ENCODE measurements around the gene NTRK1.

DNA sequence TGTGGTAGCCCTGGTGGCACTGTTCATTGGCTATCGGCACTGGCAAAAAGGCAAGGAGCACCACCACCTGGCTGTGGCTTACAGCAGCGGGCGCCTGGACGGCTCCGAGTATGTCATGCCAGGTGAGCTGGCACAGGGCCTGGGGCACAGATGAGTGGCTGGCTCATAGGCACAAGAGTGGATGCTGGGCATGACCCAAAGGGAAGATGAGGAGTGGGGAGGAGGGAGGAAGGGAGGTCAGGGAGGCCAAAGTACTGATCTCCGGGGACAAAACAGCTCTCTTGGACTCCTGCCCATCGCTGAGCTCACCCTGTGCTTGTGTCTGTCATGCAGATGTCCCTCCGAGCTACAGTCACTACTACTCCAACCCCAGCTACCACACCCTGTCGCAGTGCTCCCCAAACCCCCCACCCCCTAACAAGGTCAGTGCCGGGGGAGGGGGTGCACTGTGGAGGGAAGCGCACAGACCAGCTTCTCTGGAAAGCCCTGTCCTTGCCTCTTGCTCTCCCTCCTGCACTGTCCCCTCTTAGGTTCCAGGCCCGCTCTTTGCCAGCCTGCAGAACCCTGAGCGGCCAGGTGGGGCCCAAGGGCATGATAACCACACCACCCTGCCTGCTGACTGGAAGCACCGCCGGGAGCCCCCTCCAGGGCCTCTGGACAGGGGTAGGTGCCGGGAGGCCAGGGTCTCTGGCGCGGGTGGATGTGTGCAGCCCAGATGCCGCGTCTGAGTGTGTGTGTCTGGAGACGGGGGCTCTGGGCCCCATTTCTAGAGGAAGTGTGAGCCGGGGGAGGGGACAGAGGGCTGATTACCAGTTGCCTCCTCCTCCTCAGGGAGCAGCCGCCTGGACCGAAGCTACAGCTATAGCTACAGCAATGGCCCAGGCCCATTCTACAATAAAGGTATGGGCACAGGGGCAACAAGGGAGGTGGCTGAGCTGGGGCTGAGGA is 52.5 kb downstream of the NTRK1 start:
- TF ChIP-seq EZH2 (IDR thresholded peaks at IDR 0.05; ENCODE audit: borderline replicate concordance, low read length) = no peak
- TF ChIP-seq, protein P1, sequence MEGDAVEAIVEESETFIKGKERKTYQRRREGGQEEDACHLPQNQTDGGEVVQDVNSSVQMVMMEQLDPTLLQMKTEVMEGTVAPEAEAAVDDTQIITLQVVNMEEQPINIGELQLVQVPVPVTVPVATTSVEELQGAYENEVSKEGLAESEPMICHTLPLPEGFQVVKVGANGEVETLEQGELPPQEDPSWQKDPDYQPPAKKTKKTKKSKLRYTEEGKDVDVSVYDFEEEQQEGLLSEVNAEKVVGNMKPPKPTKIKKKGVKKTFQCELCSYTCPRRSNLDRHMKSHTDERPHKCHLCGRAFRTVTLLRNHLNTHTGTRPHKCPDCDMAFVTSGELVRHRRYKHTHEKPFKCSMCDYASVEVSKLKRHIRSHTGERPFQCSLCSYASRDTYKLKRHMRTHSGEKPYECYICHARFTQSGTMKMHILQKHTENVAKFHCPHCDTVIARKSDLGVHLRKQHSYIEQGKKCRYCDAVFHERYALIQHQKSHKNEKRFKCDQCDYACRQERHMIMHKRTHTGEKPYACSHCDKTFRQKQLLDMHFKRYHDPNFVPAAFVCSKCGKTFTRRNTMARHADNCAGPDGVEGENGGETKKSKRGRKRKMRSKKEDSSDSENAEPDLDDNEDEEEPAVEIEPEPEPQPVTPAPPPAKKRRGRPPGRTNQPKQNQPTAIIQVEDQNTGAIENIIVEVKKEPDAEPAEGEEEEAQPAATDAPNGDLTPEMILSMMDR (IDR thresholded peaks at IDR 0.05; ENCODE audit: low read length) = no peak
